Loucy (cell line): ENCODE data around the gene SMS.
A peak's percentile ranks its signal among the peaks of the same experiment; 100 is the strongest.

Source experiments
- H2AFZ ChIP-seq: fragments of 200-600 bp; sonication (generic); 2 replicates; pipeline ENCODE4 v1.6.0; 2016; ENCODE audit warnings: antibody characterized with exemption, mild to moderate bottlenecking, low read length, moderate library complexity
- H3F3A ChIP-seq: fragments of 200-600 bp; 2 replicates; pipeline ENCODE4 v1.6.0; 2016; ENCODE audit warnings: antibody characterized with exemption, low read depth, mild to moderate bottlenecking
- H3K27me3 ChIP-seq: fragments of 200-600 bp; sonication (generic); 2 replicates; pipeline ENCODE4 v1.6.1; 2014; ENCODE audit warnings: low read length, mild to moderate bottlenecking; ENCODE audit not compliant: insufficient read depth, poor library complexity, severe bottlenecking
- H3K36me3 ChIP-seq: fragments of 200-600 bp; sonication (generic); 2 replicates; pipeline ENCODE4 v1.6.1; 2016; ENCODE audit warnings: low read length; ENCODE audit not compliant: insufficient read depth
- H3K4me1 ChIP-seq: fragments of 200-600 bp; sonication (generic); 2 replicates; pipeline ENCODE4 v1.5.1; 2014; ENCODE audit warnings: low read length, mild to moderate bottlenecking; ENCODE audit not compliant: insufficient read depth, poor library complexity, severe bottlenecking
- H3K4me2 ChIP-seq: fragments of 200-600 bp; sonication (generic); 2 replicates; pipeline ENCODE4 v1.6.0; 2014; ENCODE audit warnings: antibody characterized with exemption, low read length, low read depth, mild to moderate bottlenecking; ENCODE audit not compliant: poor library complexity, severe bottlenecking
- H3K4me3 ChIP-seq: fragments of 200-600 bp; sonication (generic); 2 replicates; pipeline ENCODE4 v1.5.1; 2014; ENCODE audit warnings: low read length, mild to moderate bottlenecking, mixed read lengths; ENCODE audit not compliant: poor library complexity, severe bottlenecking
- H3K79me2 ChIP-seq: fragments of 200-600 bp; sonication (generic); 2 replicates; pipeline ENCODE4 v1.6.1; 2014; ENCODE audit warnings: low read length; ENCODE audit not compliant: insufficient read depth
- H3K9ac ChIP-seq: fragments of 200-600 bp; sonication (generic); 2 replicates; pipeline ENCODE4 v1.6.0; 2014; ENCODE audit warnings: mild to moderate bottlenecking, low read depth, low read length, moderate library complexity; ENCODE audit not compliant: poor library complexity, severe bottlenecking
- H3K9me2 ChIP-seq: fragments of 200-600 bp; sonication (generic); replicated peaks from 2 replicates; pipeline ENCODE4 v1.6.1; 2016; ENCODE audit warnings: low read depth, low read length, mixed read lengths
- H3K9me3 ChIP-seq: fragments of 200-600 bp; sonication (generic); 2 replicates; pipeline ENCODE4 v1.6.1; 2014; ENCODE audit warnings: mild to moderate bottlenecking, antibody characterized with exemption, low read length, low read depth; ENCODE audit not compliant: insufficient read depth
- H4K20me1 ChIP-seq: fragments of 200-600 bp; sonication (generic); 2 replicates; pipeline ENCODE4 v1.6.0; 2014; ENCODE audit warnings: antibody characterized with exemption, low read length, mild to moderate bottlenecking; ENCODE audit not compliant: insufficient read depth, poor library complexity, severe bottlenecking
- EZH2phosphoT487 ChIP-seq: fragments of 200-600 bp; IDR thresholded peaks from 2 replicates; pipeline ENCODE4 v1.6.1; 2018; ENCODE audit warnings: antibody characterized with exemption, mild to moderate bottlenecking, moderate library complexity, borderline replicate concordance
- TF ChIP-seq, protein P1 (sequence below): fragments of 200-600 bp; sonication (generic); conservative IDR thresholded peaks from 2 replicates; pipeline ENCODE4 v1.5.1; 2014; ENCODE audit warnings: mild to moderate bottlenecking, antibody characterized with exemption, low read length

The SMS gene

DNA sequence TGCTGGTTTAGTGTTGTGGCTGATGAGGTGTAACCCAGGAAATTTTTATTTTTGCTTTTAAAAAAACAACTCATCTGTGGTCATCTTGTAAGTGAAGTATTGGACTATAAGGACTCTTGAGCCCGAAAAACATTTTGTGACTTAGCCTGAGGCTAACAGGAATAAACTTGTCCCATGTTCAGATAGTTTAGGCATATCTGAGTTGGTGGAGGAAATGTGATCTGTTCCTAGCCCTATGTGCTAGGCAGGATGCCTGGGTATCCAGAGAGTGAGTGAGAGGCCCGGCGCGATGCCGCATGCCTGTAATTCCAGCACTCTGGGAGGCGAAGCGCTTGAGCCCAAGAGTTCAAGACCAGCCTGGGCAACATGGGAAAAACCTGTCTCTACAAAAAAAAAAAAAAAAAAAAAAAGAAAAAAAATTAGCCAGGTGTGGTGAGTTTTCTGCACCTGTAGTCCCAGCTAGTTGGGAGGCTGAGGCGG, 3.7 kb downstream of the SMS start:
- peaks cover 73% of the 10 kb centered on the region for H3K79me2 ChIP-seq
- no peak overlapping the region for H2AFZ ChIP-seq
- peak overlapping the region; percentile 80 for H3K4me3 ChIP-seq
- H3K9ac ChIP-seq: no peak overlapping the region
- no peak for TF ChIP-seq EZH2phosphoT487
- TF ChIP-seq, protein P1, sequence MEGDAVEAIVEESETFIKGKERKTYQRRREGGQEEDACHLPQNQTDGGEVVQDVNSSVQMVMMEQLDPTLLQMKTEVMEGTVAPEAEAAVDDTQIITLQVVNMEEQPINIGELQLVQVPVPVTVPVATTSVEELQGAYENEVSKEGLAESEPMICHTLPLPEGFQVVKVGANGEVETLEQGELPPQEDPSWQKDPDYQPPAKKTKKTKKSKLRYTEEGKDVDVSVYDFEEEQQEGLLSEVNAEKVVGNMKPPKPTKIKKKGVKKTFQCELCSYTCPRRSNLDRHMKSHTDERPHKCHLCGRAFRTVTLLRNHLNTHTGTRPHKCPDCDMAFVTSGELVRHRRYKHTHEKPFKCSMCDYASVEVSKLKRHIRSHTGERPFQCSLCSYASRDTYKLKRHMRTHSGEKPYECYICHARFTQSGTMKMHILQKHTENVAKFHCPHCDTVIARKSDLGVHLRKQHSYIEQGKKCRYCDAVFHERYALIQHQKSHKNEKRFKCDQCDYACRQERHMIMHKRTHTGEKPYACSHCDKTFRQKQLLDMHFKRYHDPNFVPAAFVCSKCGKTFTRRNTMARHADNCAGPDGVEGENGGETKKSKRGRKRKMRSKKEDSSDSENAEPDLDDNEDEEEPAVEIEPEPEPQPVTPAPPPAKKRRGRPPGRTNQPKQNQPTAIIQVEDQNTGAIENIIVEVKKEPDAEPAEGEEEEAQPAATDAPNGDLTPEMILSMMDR: no peak
- H4K20me1 ChIP-seq: peaks cover 34% of the 10 kb centered on the region
- H3K27me3 ChIP-seq: no peaks in the 10 kb centered on the region
- H3K9me3 ChIP-seq: no peaks in the 10 kb centered on the region
- no peaks in the 10 kb centered on the region for H3F3A ChIP-seq
- H3K4me2 ChIP-seq: peak overlapping the region; percentile 79
- H3K9me2 ChIP-seq: no peaks in the 10 kb centered on the region
- peaks cover 25% of the 10 kb centered on the region for H3K4me1 ChIP-seq
- H3K36me3 ChIP-seq: no peaks in the 10 kb centered on the region

DNA sequence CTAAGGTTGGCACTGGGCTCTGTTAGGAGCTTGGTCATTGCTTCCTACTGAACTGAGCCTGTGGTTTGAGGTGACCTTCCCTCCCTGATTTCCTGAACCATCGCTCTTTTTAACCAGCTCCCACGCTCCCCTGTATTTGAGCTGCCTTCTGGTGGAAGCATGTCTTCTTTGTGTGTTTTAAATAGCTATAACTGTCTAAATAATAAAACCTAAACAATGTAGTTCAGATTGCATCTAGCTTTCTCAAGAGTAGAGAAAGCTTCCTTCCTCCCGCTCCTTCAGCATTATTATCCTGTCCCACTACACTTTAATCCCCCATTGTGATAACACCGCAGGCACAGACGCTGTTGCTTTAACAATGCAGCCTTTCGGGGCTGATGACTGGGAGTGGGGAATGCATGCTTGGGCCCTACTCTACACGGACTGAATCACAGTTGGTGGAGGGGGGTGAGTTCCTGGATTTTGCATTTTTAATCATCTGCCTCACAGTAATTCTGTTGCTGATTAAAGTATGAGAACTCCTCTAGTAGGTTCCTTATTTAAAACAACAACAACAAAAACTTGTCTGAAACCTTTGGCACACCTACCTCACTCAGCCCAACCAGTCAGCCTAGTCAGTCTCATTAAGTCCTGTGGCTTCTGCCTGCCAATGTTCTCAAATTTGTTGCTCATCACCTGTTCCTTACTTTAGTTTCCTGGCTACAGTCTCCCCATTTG, 6.6 kb downstream of the SMS start:
- Histone ChIP-seq H2AFZ (no peak overlapping the region), H3K9me3 (no peaks in the 10 kb centered on the region), H3K4me3 (peak overlapping the region; percentile 49), H3K4me1 (peaks cover 27% of the 10 kb centered on the region), H3K4me2 (peak overlapping the region; percentile 54), H3K79me2 (peaks cover 86% of the 10 kb centered on the region), H3F3A (no peaks in the 10 kb centered on the region), H3K9ac (no peak overlapping the region), H3K36me3 (no peaks in the 10 kb centered on the region), H3K27me3 (no peaks in the 10 kb centered on the region), H4K20me1 (peaks cover 40% of the 10 kb centered on the region), H3K9me2 (no peaks in the 10 kb centered on the region)
- no peak for TF ChIP-seq EZH2phosphoT487
- TF ChIP-seq, protein P1: no peak

DNA sequence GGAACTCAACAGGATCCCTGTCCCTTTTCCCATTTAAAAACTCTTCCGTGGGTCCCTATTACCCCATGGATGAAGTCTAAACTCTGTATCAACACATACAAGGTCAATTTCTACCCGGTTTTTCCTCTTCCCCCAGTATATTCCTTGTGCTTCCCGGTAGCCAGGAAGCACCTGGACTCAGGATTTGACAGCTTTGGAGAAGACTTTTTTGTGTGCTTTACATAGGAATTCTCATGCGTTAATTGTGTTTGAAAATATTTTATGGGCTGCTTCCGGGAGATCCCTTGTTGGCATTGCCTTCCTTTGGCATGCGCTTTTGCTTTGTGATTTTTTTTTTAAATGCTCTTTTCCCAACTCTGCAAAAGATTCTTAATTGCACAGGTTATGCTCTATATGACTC, 7.2 kb downstream of the SMS start:
- Histone ChIP-seq H3K9ac (no peak overlapping the region), H3K4me3 (no peak overlapping the region), H3F3A (no peaks in the 10 kb centered on the region), H3K4me1 (peaks cover 29% of the 10 kb centered on the region), H3K9me2 (no peaks in the 10 kb centered on the region), H3K4me2 (peak overlapping the region; percentile 54), H3K79me2 (peaks cover 86% of the 10 kb centered on the region), H2AFZ (no peak overlapping the region), H3K27me3 (no peaks in the 10 kb centered on the region), H4K20me1 (peaks cover 37% of the 10 kb centered on the region), H3K9me3 (no peaks in the 10 kb centered on the region), H3K36me3 (no peaks in the 10 kb centered on the region)
- TF ChIP-seq, protein P1: no peak
- no peak for TF ChIP-seq EZH2phosphoT487
